HTERT RPE-1 (cell line): Measurements from ENCODE around the gene TRAF1.

Source experiments
- in situ Hi-C: fragments of 300-500 bp; cut with MboI; formaldehyde crosslinking; loops from 4 replicates; pipeline ENCODE4 v1.14.3; 2020; ENCODE audit warnings: low sequenced_read_pairs

Gene TRAF1

DNA sequence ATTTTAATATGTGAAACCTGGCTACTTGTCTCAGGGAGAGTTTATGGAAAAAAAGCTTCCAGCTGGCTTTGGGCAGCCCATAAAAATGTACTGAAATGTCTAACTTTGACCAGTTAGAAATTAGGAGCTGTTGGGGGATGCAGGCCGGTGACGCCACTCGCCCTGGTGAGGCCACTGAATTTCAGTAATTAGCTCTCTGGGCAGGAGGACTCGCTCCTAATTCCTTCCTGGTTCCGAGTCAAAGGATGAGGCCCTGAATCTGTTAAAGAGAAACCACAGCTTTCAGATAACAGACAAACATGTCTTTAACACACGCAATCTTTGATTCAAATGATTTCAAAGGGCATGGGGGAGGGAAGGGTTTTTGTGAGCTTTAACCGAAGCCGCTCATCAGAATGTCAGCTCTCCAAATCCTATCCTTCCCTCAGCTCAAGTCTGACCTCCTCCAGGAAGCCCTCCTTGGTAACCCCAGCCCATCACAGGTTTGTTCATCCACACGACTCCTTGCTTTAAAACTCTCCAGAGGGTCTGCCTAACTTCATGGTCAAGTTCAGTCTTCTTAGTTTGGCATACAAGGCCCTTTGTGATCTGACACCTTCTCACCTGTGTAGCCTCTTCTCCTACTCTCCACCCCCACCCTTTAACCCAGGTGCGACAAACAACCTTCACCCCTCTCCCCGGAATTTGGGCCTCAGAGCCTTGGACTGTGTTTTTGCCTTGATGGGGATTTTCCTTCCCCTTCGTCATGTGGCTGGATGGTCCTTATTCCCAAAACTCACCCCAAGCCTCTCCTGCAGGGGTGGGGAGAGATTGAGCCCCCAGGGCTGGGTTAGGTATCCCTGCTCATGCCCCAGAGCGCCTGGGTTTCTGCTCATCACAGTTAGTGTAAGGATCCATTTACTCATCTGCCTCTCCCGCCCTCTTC is 36.0 kb downstream of the TRAF1 start:
- in situ Hi-C loops = no loop called here

- in situ Hi-C loops = no loop called here
Observed at GRCh38 chr9:120889606-120890271, 36.9 kb downstream of the TRAF1 start.

DNA sequence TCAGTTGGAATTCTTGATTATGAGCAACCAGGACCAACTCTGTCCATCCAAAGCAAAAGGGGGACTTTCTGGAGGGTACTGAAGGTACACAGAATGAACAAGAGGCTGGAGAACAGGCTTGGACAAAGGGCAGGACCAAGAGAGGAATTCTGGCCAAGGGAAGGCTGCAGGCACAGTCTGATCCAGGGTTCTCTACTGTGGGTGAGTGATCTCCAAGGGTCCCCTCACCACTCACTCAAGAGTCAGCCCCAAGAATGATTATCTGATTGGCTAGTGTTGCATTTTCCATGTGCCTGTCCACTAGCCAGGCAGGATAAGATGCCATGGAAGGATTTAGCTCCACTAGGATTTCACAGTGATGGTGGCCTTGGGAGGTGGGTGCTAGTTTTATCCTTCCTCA is 38.0 kb downstream of the TRAF1 start:
- in situ Hi-C loops = no loop called here

DNA sequence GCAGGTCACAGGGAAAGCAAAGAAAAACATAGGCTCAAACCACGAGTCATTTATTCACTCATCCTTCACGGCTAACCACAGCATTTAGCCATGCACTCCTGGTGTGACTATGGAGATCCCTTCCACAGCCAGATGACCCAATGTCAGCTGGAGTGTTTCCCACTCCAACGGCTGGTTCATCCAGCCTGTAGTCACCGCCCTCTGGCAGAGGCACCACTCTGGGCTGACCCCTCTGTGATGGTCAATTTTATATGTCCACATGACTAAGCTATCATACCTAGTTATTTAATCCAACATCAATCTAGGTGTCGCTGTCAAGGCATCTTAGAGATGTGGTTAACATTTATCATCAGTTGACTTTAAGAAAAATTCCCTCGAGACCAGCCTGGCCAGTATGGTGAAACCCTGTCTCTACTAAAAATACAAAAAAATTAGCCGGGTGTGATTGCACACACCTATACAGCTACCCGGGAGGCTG is 40.1 kb downstream of the TRAF1 start:
- in situ Hi-C loops = no loop called here

DNA sequence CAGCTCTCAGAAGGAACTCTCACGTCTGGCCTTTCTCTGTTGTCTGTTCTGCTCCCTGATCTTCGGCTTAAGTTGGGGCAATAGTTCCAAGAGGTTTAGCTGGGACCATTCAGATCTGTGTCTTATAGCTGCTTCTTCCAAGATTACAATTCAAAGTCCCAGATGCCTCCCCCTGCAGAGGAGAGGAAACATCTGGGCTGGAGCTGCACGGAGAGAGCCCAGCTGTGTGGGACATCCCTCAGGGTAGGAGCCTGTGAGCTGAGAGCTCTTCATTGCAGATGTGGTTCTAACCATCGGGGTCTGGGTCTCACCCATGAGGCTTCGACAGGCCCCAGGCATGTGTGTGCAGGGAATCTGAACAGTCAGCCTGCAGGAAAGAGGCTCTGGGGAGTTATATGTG is 40.6 kb downstream of the TRAF1 start:
- in situ Hi-C loops = no loop called here

GRCh38 chr9:120885457-120885856 is 41.1 kb downstream of the TRAF1 start:
- in situ Hi-C loops = no loop called here

- in situ Hi-C loops = no loop called here
Observed at GRCh38 chr9:120883608-120883996, 43.0 kb downstream of the TRAF1 start.

DNA sequence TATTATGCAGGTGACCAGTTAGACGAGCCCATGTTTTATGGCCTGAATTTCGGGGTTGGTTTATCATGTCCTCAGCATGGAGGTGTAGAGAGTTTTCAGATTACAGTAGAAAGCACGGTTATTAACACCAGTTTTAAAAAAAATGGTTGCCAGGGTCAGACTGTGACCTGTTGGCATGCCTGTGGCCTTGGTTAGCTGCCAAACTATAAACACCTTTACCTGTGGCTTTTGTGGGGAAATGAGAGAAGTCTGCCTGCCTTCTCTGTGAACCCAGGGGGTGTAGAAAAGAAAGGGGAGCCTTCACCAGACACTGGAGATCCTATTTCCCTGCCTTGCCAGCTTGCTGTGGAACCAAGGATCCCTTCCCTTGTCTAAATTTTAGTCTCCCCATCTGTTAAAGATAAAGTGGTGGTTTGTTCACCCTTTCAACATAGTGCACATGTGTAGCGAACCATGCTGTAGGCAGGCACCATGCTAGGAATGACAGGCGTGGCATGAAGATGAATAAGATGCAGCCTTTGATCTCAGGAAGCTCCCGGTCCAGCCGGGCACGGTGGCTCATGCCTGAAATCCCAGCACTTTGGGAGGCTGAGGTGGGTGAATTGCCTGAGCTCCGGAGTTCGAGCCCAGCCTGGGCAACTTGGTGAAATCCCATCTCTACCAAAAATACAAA is 43.5 kb downstream of the TRAF1 start:
- in situ Hi-C loops = no loop called here

DNA sequence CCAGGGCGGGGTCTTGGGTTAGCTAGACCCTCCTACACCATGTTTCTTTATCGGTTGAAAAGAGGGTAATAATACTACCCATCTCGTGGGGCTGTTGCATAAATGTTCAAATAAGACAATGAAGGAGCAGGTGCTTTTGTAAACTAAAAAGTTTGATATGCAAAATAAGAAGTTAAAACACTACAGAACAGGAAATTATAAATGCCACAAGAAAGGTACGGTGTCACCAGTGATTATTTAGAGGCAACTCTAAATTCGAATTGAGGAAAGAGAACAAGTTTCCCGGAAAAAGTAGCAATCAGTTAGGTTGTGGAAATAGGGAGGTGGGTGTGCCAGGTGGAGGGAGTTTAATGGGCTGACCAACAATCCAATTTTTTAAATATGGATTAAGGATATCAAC is 47.1 kb downstream of the TRAF1 start:
- in situ Hi-C loops = no loop called here

GRCh38 chr9:120878188-120879130 is 48.1 kb downstream of the TRAF1 start:
- in situ Hi-C loops = no loop called here

DNA sequence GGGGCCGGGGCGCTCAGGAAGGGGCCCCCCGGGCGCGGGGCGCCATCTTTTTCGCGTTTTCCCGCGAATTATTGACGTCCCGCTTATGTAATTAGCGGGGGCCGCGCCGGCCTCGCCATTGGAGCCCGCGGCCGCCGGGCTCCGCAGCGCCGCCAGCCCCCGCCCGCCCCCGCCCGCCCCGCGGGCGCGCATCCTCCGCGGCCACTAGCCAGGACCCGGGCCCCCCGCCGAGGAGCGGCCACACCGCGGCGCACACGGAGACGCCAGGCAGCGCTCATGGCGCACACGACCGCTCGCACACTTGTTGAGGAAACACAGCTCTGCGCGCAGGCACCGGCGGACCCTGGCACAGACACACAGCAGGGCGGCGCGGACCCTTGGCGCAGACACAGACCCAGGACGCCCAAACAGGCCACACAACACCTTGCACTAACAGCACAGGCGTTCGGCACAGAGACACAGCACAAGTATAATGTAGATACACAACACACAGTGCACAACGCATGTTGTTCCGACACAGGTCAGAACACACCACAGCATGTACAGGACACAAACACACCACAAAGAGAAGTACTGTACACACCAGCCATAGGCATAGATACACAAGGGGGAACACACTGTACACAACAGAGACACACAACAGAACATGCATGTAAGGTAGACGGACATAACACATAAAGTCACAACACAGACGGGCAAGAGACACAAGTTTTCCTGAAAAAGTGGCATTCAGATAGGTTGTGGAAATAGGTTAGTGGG is 49.1 kb downstream of the TRAF1 start:
- in situ Hi-C loops = no loop called here

DNA sequence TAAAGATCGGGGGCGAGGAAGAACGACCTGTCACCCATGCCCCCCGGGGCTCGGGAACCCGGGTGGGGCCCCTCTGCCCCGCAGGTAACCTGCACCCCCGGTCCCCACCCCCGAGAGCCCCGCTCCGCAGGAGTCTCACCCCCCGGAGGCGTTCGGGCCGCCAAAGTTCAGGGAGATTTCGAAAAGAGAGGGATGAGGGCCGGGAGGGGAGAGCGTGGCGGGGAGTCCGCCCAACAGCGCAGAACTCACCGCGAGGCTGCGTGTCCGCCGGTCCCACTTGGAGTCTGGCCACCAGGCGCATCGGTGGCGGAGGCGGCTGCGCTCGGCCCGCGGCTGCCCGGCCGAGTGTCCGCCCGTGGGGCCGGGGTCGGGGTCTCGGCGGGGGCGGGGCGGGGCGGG is 49.8 kb downstream of the TRAF1 start, which contains the start of gene PHF19:
PHF19 (minus strand) TSS at position 347 of the 399 bp plus-strand sequence. CDS start 2,447 bp downstream, outside the sequence.
- in situ Hi-C loops = no loop called here

DNA sequence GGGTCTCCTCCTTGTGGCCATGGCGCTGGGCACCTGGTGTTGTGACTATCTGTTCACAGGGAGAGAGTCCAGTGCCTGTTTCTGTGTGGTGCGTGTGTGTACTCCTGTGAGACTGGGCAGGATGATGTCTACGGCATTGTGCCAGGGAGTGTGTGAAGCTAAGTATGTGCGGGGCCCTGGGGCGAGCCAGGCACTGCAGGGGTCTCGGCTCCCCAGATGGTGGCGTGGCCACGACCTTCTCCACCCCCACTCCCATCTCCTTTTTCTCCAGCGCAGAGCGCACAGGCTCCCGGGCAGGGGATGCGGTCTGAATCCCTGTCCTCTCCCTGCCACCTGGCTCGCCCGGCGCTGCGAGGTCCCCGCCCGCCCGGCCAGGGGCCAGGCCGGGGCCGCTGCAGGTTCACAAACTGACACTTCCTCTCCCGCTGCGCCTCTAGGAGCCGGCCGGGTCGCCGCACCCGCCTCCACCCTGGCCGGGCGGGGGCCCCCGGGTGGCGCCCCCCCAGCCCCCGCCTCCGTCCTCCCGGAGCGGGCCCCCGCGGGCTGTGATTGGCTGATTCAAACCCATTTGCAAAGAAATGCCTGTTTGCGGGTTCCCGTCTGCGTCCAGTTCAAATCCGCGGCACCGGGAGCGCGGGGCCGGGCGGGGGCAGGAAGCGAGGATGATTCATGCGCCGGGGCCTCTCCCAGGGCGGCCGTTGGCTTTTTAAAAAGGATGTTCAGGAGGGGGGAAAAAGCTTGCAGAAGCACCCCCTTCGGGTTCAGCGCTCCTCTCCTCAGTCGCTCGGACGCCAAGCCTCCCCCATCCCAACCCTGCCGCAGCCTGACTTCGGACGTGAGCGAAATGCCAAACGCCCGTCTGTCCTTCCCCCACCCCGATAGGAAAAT is 50.4 kb downstream of the TRAF1 start:
- in situ Hi-C loops = no loop called here

DNA sequence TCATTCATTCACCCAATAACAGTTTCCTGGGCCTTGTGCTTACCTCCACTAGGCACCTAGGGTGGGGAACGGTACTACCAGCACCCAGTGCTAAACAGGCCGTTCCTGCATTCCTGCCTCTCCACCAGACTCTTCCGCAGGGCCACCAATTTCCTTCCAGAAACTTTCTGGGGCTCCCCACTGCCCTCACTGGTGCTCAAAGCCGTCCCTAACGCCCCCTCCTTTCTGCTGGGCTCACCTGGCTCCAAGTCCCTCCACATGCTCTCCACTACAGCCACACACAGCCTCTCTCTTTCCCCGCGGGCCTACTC is 51.0 kb downstream of the TRAF1 start:
- in situ Hi-C loops = no loop called here

DNA sequence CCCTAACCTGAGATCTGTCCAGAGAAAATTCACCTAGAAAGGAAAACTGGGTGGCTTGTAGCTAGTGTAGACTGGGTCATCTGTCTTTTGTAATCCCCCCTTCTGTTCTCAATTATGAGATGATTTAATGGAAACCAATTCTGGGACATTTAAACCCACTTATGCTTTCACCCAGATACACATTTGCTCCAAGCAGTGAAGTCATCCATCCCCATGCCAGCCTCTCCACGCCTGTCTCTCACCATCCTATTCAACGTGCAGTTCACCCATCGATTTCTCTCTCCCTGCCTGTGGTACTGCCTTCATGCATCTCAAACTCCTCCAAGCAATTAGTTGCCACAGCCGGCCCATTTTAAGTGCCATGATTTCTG is 51.4 kb downstream of the TRAF1 start:
- in situ Hi-C loops = no loop called here

- in situ Hi-C loops = no loop called here
Observed at GRCh38 chr9:120874226-120875194, 52.1 kb downstream of the TRAF1 start.

- in situ Hi-C loops = no loop called here
Observed at GRCh38 chr9:120873512-120873911, 53.1 kb downstream of the TRAF1 start.
